BE2C (cell line): ENCODE data around the gene MGMT.

Experiments used
- DNase-seq: peaks from one replicate; pipeline ENCODE4 v3.0.0-alpha.2; 2020
- H3K27me3 ChIP-seq: fragments of 250-450 bp; sonication (Bioruptor Pico); 2 replicates; pipeline ENCODE4 v1.5.1; 2020; ENCODE audit warnings: mild to moderate bottlenecking
- H3K36me3 ChIP-seq: fragments of 250-450 bp; sonication (Bioruptor Pico); 2 replicates; pipeline ENCODE4 v1.5.1; 2020; ENCODE audit warnings: mild to moderate bottlenecking
- H3K4me1 ChIP-seq: fragments of 250-450 bp; sonication (Bioruptor Pico); 2 replicates; pipeline ENCODE4 v1.5.1; 2020
- H3K4me3 ChIP-seq: 2 replicates; pipeline ENCODE4 v1.5.1; 2011; ENCODE audit warnings: low read depth, low read length
- H3K9me3 ChIP-seq: fragments of 250-450 bp; sonication (Bioruptor Pico); 2 replicates; pipeline ENCODE4 v1.5.1; 2020
- CTCF ChIP-seq: IDR thresholded peaks from 2 replicates; pipeline ENCODE4 v1.5.1; 2012; ENCODE audit warnings: mild to moderate bottlenecking, low read depth, low read length

The MGMT gene

GRCh38 chr10:129477051-129477450 is 10.0 kb downstream of the MGMT start:
- Histone ChIP-seq H3K9me3 (no peaks in the 10 kb centered on the region), H3K36me3 (no peaks in the 10 kb centered on the region), H3K4me1 (no peaks in the 10 kb centered on the region), H3K4me3 (no peak overlapping the region), H3K27me3 (no peaks in the 10 kb centered on the region)
- no peak for DNase-seq
- no peak for TF ChIP-seq CTCF

- no peaks in the 10 kb centered on the region for H3K4me1 ChIP-seq
- no peaks in the 10 kb centered on the region for H3K36me3 ChIP-seq
- no peaks in the 10 kb centered on the region for H3K9me3 ChIP-seq
- no peaks in the 10 kb centered on the region for H3K27me3 ChIP-seq
- DNase-seq, result no peak
- no peak overlapping the region for H3K4me3 ChIP-seq
- no peak for TF ChIP-seq CTCF
These were observed 14.6 kb downstream of the MGMT start for GRCh38 chr10:129481641-129482040.

GRCh38 chr10:129483430-129484010 is 16.5 kb downstream of the MGMT start:
- Histone ChIP-seq H3K36me3 (no peaks in the 10 kb centered on the region), H3K9me3 (no peaks in the 10 kb centered on the region), H3K27me3 (no peaks in the 10 kb centered on the region), H3K4me3 (no peak overlapping the region), H3K4me1 (no peaks in the 10 kb centered on the region)
- TF ChIP-seq CTCF, result no peak
- no peak for DNase-seq

GRCh38 chr10:129486805-129487204 is 19.8 kb downstream of the MGMT start:
- no peak for TF ChIP-seq CTCF
- peaks cover 7% of the 10 kb centered on the region; the same call in 1 of the 2 replicates for H3K9me3 ChIP-seq
- no peaks in the 10 kb centered on the region for H3K4me1 ChIP-seq
- no peaks in the 10 kb centered on the region for H3K36me3 ChIP-seq
- no peak overlapping the region for H3K4me3 ChIP-seq
- DNase-seq, result no peak
- H3K27me3 ChIP-seq, result no peaks in the 10 kb centered on the region

- DNase-seq, result no peak
- no peaks in the 10 kb centered on the region for H3K27me3 ChIP-seq
- H3K9me3 ChIP-seq, result peaks cover 7% of the 10 kb centered on the region; the same call in 1 of the 2 replicates
These were observed 24.2 kb downstream of the MGMT start for GRCh38 chr10:129491123-129491734.

More at GRCh38 chr10:129491123-129491734, 24.2 kb downstream of the MGMT start:
- H3K4me1 ChIP-seq, result no peaks in the 10 kb centered on the region; the same call in 1 of the 2 replicates
- H3K4me3 ChIP-seq, result no peak overlapping the region
- H3K36me3 ChIP-seq, result no peaks in the 10 kb centered on the region
- no peak for TF ChIP-seq CTCF
